Neural progenitor cell (in vitro differentiated cells): ENCODE results near the gene VPS26A.

Source experiments
- EZH2 ChIP-seq: fragments of 200-600 bp; sonication (generic); IDR thresholded peaks from 2 replicates; pipeline ENCODE4 v1.6.1; 2017; ENCODE audit warnings: antibody characterized with exemption, mild to moderate bottlenecking, moderate library complexity
- EZH2phosphoT487 ChIP-seq: fragments of 200-600 bp; sonication (generic); IDR thresholded peaks from 2 replicates; pipeline ENCODE4 v1.6.1; 2017; ENCODE audit warnings: antibody characterized with exemption
- TF ChIP-seq, protein P1 (sequence below): fragments of 200-600 bp; sonication (generic); IDR thresholded peaks from 2 replicates; pipeline ENCODE4 v1.5.1; 2017; ENCODE audit warnings: antibody characterized with exemption, mild to moderate bottlenecking

DNA sequence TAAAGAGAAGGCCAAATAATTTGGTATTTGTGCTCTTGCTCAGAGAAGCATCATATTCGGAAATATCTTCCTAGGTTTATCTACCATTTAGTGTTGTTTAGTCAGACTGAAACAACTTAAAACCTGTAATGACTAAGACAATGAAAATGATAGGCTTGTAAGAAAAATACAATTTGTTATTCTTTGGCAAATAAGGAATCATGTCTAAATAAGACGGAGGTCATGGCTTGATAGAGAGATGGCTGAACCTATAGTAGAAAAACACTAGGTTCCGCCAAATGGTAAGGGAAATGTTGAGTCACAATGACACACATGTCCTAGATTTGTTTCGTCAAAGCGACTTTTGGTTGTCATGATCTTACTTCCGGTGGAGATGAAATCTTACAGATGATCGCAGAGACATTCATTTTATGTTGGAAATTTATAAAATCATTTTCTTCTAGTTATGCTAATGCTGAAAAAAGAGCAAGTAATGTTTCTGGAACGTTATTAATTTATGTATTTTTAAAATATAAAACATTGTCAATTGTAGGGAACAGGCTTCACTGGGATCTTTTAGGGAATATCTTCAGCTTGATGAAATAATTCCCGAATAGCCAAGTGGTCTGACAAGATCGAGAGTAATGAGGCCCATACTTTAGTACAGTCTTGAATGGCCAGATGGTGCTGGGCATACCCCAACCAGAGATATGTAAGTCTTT, 35.0 kb upstream of the VPS26A start:
- TF ChIP-seq, protein P1, sequence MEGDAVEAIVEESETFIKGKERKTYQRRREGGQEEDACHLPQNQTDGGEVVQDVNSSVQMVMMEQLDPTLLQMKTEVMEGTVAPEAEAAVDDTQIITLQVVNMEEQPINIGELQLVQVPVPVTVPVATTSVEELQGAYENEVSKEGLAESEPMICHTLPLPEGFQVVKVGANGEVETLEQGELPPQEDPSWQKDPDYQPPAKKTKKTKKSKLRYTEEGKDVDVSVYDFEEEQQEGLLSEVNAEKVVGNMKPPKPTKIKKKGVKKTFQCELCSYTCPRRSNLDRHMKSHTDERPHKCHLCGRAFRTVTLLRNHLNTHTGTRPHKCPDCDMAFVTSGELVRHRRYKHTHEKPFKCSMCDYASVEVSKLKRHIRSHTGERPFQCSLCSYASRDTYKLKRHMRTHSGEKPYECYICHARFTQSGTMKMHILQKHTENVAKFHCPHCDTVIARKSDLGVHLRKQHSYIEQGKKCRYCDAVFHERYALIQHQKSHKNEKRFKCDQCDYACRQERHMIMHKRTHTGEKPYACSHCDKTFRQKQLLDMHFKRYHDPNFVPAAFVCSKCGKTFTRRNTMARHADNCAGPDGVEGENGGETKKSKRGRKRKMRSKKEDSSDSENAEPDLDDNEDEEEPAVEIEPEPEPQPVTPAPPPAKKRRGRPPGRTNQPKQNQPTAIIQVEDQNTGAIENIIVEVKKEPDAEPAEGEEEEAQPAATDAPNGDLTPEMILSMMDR, result no peak
- no peak for TF ChIP-seq EZH2
- TF ChIP-seq EZH2phosphoT487, result no peak
